Thoracic aorta (tissue), 2 donors: ENCODE measurements around the gene GLRX5. TPM values are rescaled to one million over a fixed set of nuclear protein-coding genes. Genes with fewer than 3 reads are reported as not detected.

ENCODE experiments used
- ATAC-seq: fragments of 150-250 bp; one replicate; pipeline ENCODE4 v1.8.0; 2017; ENCODE audit warnings: low read depth; ENCODE audit not compliant: insufficient number of reproducible peaks, low FRiP score
- DNase-seq: peaks from one replicate; pipeline ENCODE4 v3.0.0-alpha.2; 2020; ENCODE audit warnings: low spot score
- H3K27ac ChIP-seq, 2 donors: fragments of 200-600 bp; sonication (generic); 1 replicate in 1 of 2; 2 replicates in 1 of 2; pipeline ENCODE4 v1.5.1; 2016; ENCODE audit warnings: mild to moderate bottlenecking in 2 of 2, moderate library complexity in 2 of 2
- H3K27me3 ChIP-seq: fragments of 200-600 bp; sonication (generic); replicated peaks from 2 replicates; pipeline ENCODE4 v1.6.0; 2016; ENCODE audit warnings: mild to moderate bottlenecking; ENCODE audit not compliant: insufficient read depth
- H3K36me3 ChIP-seq: fragments of 200-600 bp; sonication (generic); one replicate; pipeline ENCODE4 v1.5.1; 2016
- H3K4me1 ChIP-seq, 2 donors: fragments of 200-600 bp; sonication (generic); 1 replicate in 1 of 2; 2 replicates in 1 of 2; pipeline versions ENCODE4 v1.5.1 to v1.6.0; 2016; ENCODE audit warnings: low read depth in 2 of 2, mild to moderate bottlenecking in 1 of 2; ENCODE audit not compliant: control insufficient read depth in 1 of 2
- H3K4me3 ChIP-seq: fragments of 200-600 bp; sonication (generic); 2 replicates; pipeline ENCODE4 v1.5.1; 2016; ENCODE audit warnings: mild to moderate bottlenecking
- H3K9me3 ChIP-seq: fragments of 200-600 bp; sonication (generic); 2 replicates; pipeline ENCODE4 v1.5.1; 2016
- CTCF ChIP-seq: fragments of 200-600 bp; sonication (generic); IDR thresholded peaks from one replicate; pipeline ENCODE4 v1.5.1; 2019; ENCODE audit warnings: antibody characterized with exemption
- total RNA-seq, 2 donors: library from RNA; depleted of rRNA; stranded (reverse); fragments of >200 nt; gene quantifications; one replicate each; pipeline versions ENCODE4 v1.1.0 to v1.2.3, GENCODE V29; 2016

The GLRX5 gene
- total RNA-seq, 2 donors from 2014 or later: 19.6 to 22.9 TPM

GRCh38 chr14:95536036-95536593 is 1.3 kb downstream of the GLRX5 start:
- no peak overlapping the region for H3K27ac ChIP-seq
- ATAC-seq: no peak
- peak overlapping the region; percentile 95 for H3K4me3 ChIP-seq
- H3K36me3 ChIP-seq: no peaks in the 10 kb centered on the region
- DNase-seq: no peak
- H3K9me3 ChIP-seq: no peaks in the 10 kb centered on the region
- peaks cover 50% of the 10 kb centered on the region in 2 donors for H3K4me1 ChIP-seq
- no peak for TF ChIP-seq CTCF
- no peaks in the 10 kb centered on the region for H3K27me3 ChIP-seq

- ATAC-seq: no peak
- no peak for DNase-seq
- H3K27ac ChIP-seq: no peak overlapping the region
- no peaks in the 10 kb centered on the region for H3K36me3 ChIP-seq
- H3K27me3 ChIP-seq: no peaks in the 10 kb centered on the region
- no peaks in the 10 kb centered on the region for H3K9me3 ChIP-seq
- H3K4me1 ChIP-seq: peaks cover 44 to 45% of the 10 kb centered on the region in 2 donors
- no peak for TF ChIP-seq CTCF
- no peak overlapping the region for H3K4me3 ChIP-seq
Observed at GRCh38 chr14:95536671-95537070, 1.8 kb downstream of the GLRX5 start.

- no peaks in the 10 kb centered on the region for H3K36me3 ChIP-seq
- ATAC-seq: no peak
- peaks cover 36% of the 10 kb centered on the region in 2 donors for H3K4me1 ChIP-seq
- H3K9me3 ChIP-seq: no peaks in the 10 kb centered on the region
- no peaks in the 10 kb centered on the region for H3K27me3 ChIP-seq
- TF ChIP-seq CTCF: no peak
- H3K4me3 ChIP-seq: no peak overlapping the region
- H3K27ac ChIP-seq: no peak overlapping the region
- no peak for DNase-seq
Observed at GRCh38 chr14:95537298-95538089, 2.6 kb downstream of the GLRX5 start.

GRCh38 chr14:95538801-95539509 is 4.1 kb downstream of the GLRX5 start:
- DNase-seq: no peak
- no peaks in the 10 kb centered on the region for H3K36me3 ChIP-seq
- ATAC-seq: no peak
- no peak for TF ChIP-seq CTCF
- H3K27me3 ChIP-seq: no peaks in the 10 kb centered on the region
- peaks cover 22 to 23% of the 10 kb centered on the region in 2 donors for H3K4me1 ChIP-seq
- no peak overlapping the region for H3K4me3 ChIP-seq
- no peak overlapping the region for H3K27ac ChIP-seq
- no peaks in the 10 kb centered on the region for H3K9me3 ChIP-seq

GRCh38 chr14:95540236-95540855 is 5.5 kb downstream of the GLRX5 start:
- Histone ChIP-seq H3K27me3 (no peaks in the 10 kb centered on the region), H3K27ac (no peak overlapping the region), H3K4me3 (no peak overlapping the region), H3K36me3 (peaks cover 4% of the 10 kb centered on the region), H3K4me1 (peaks cover 22 to 23% of the 10 kb centered on the region in 2 donors), H3K9me3 (no peaks in the 10 kb centered on the region)
- DNase-seq: no peak
- TF ChIP-seq CTCF: no peak
- ATAC-seq: no peak
